GM12891 (cell line): ENCODE results near the gene GRAP.

ENCODE experiments used
- PAX5 ChIP-seq: IDR thresholded peaks from 2 replicates; pipeline ENCODE4 v1.6.1; 2011; ENCODE audit warnings: low read length, moderate library complexity, mild to moderate bottlenecking; ENCODE audit not compliant: insufficient read depth, severe bottlenecking
- POLR2A ChIP-seq: IDR thresholded peaks from 2 replicates; pipeline ENCODE4 v1.6.1; 2011; ENCODE audit warnings: low read depth, low read length, control low read depth
- POLR2AphosphoS5 ChIP-seq: IDR thresholded peaks from 2 replicates; pipeline ENCODE4 v1.6.1; 2011; ENCODE audit warnings: low read depth, low read length, control low read depth
- SPI1 ChIP-seq: IDR thresholded peaks from 2 replicates; pipeline ENCODE4 v1.6.1; 2011; ENCODE audit warnings: low read depth, low read length, control low read depth
- TAF1 ChIP-seq: IDR thresholded peaks from 2 replicates; pipeline ENCODE4 v1.6.1; 2011; ENCODE audit warnings: low read depth, low read length, control low read depth

- TF ChIP-seq POLR2A (no peak), PAX5 (no peak), TAF1 (no peak), POLR2AphosphoS5 (no peak), SPI1 (no peak)
Observed at GRCh38 chr17:19022128-19022527, 24.6 kb downstream of the GRAP start.
